GM23338 (cell line): ENCODE results near the gene TJAP1. TPM values are rescaled to one million over a fixed set of nuclear protein-coding genes. Genes with fewer than 3 reads are reported as not detected.

Experiments
- ATAC-seq: fragments of 200-7000 bp; cut with Tn5 transposase; 3 replicates; pipeline ENCODE4 v1.9.1; 2020
- DNase-seq: peaks from one replicate; pipeline ENCODE4 v3.0.0-alpha.2; 2015; ENCODE audit warnings: low spot score
- H2AFZ ChIP-seq: fragments of 200-600 bp; sonication (generic); 2 replicates; pipeline ENCODE4 v1.8.0; 2016; ENCODE audit warnings: antibody characterized with exemption, mild to moderate bottlenecking, moderate library complexity
- H3F3A ChIP-seq: fragments of 200-600 bp; sonication (generic); replicated peaks from 2 replicates; pipeline ENCODE4 v1.8.0; 2017; ENCODE audit warnings: antibody characterized with exemption, mixed run types, low read depth
- H3K27ac ChIP-seq: fragments of 200-600 bp; sonication (generic); 2 replicates; pipeline ENCODE4 v1.6.1; 2016; ENCODE audit warnings: low read depth
- H3K27me3 ChIP-seq: fragments of 200-600 bp; sonication (generic); 2 replicates; pipeline ENCODE4 v1.8.0; 2016; ENCODE audit warnings: mild to moderate bottlenecking, mixed run types, moderate library complexity; ENCODE audit not compliant: insufficient read depth
- H3K36me3 ChIP-seq: fragments of 200-600 bp; sonication (generic); 2 replicates; pipeline ENCODE4 v1.8.0; 2016; ENCODE audit warnings: mild to moderate bottlenecking; ENCODE audit not compliant: insufficient read depth
- H3K4me1 ChIP-seq: fragments of 200-600 bp; sonication (generic); 2 replicates; pipeline ENCODE4 v1.8.0; 2016; ENCODE audit warnings: mild to moderate bottlenecking, moderate library complexity; ENCODE audit not compliant: insufficient read depth
- H3K4me2 ChIP-seq: fragments of 200-600 bp; sonication (generic); 2 replicates; pipeline ENCODE4 v1.7.1; 2017; ENCODE audit warnings: mixed run types
- H3K4me3 ChIP-seq: fragments of 200-600 bp; sonication (generic); 2 replicates; pipeline ENCODE4 v1.6.1; 2016; ENCODE audit warnings: mixed run types
- H3K79me2 ChIP-seq: fragments of 200-600 bp; sonication (generic); replicated peaks from 2 replicates; pipeline ENCODE4 v1.8.0; 2017; ENCODE audit warnings: mild to moderate bottlenecking; ENCODE audit not compliant: insufficient read depth
- H3K9me2 ChIP-seq: fragments of 200-600 bp; sonication (generic); 2 replicates; pipeline ENCODE4 v1.8.0; 2017; ENCODE audit not compliant: insufficient read depth
- H4K20me1 ChIP-seq: fragments of 200-600 bp; sonication (generic); replicated peaks from 2 replicates; pipeline ENCODE4 v1.8.0; 2017; ENCODE audit warnings: mild to moderate bottlenecking; ENCODE audit not compliant: insufficient read depth
- H3K27ac Mint-ChIP-seq: 2 replicates; pipeline ENCODE4 v1.8.0; 2020; ENCODE audit warnings: inconsistent platforms, mild to moderate bottlenecking, moderate library complexity, mixed read lengths
- H3K27me3 Mint-ChIP-seq: 3 replicates; pipeline ENCODE4 v1.8.0; 2022; ENCODE audit warnings: low read depth, mild to moderate bottlenecking, moderate library complexity, mixed read lengths, inconsistent platforms; ENCODE audit not compliant: insufficient read depth, poor library complexity
- H3K36me3 Mint-ChIP-seq: 3 replicates; pipeline ENCODE4 v1.8.0; 2021; ENCODE audit warnings: low read depth, mild to moderate bottlenecking, inconsistent platforms, moderate library complexity, mixed read lengths
- H3K4me1 Mint-ChIP-seq: 3 replicates; pipeline ENCODE4 v1.8.0; 2020; ENCODE audit warnings: mild to moderate bottlenecking, inconsistent platforms, mixed read lengths
- H3K4me3 Mint-ChIP-seq: 3 replicates; pipeline ENCODE4 v1.8.0; 2021; ENCODE audit warnings: moderate library complexity, mild to moderate bottlenecking, inconsistent platforms, mixed read lengths
- H3K9me3 Mint-ChIP-seq: 3 replicates; pipeline ENCODE4 v1.8.0; 2020; ENCODE audit warnings: moderate library complexity, mild to moderate bottlenecking, inconsistent platforms, mixed read lengths
- CREB1 ChIP-seq: fragments of 250-450 bp; sonication (Bioruptor Pico); IDR thresholded peaks from 2 replicates; pipeline ENCODE4 v1.5.0; 2020; ENCODE audit warnings: low read depth, mild to moderate bottlenecking, moderate library complexity
- ETS1 ChIP-seq: IDR thresholded peaks from 2 replicates; pipeline ENCODE4 v1.6.1; 2016; ENCODE audit warnings: antibody characterized with exemption
- EZH2 ChIP-seq: fragments of 200-600 bp; sonication (generic); IDR thresholded peaks from one replicate; pipeline ENCODE4 v1.8.0; 2017; ENCODE audit warnings: antibody characterized with exemption, mild to moderate bottlenecking, low read depth; ENCODE audit not compliant: unreplicated experiment
- EZH2phosphoT487 ChIP-seq: fragments of 200-600 bp; sonication (generic); IDR thresholded peaks from one replicate; pipeline ENCODE4 v1.8.1; 2018; ENCODE audit warnings: antibody characterized with exemption; ENCODE audit not compliant: unreplicated experiment
- JUNB ChIP-seq: IDR thresholded peaks from one replicate; pipeline ENCODE4 v1.6.1; 2016; ENCODE audit warnings: antibody characterized with exemption; ENCODE audit not compliant: unreplicated experiment
- POLR2AphosphoS5 ChIP-seq: IDR thresholded peaks from 2 replicates; pipeline ENCODE4 v1.6.1; 2016; ENCODE audit warnings: antibody characterized with exemption, low read depth
- STAT1 ChIP-seq: IDR thresholded peaks from one replicate; pipeline ENCODE4 v1.6.1; 2016; ENCODE audit warnings: antibody characterized with exemption; ENCODE audit not compliant: unreplicated experiment
- ZNF114 ChIP-seq: fragments of 250-450 bp; sonication (Bioruptor Pico); IDR thresholded peaks from 2 replicates; pipeline ENCODE4 v1.5.0; 2020; ENCODE audit warnings: mild to moderate bottlenecking, moderate library complexity
- ZNF331 ChIP-seq: fragments of 250-450 bp; sonication (Bioruptor Pico); IDR thresholded peaks from 2 replicates; pipeline ENCODE4 v1.5.0; 2020; ENCODE audit warnings: low read depth, mild to moderate bottlenecking, moderate library complexity
- polyA plus RNA-seq: library from polyadenylated mRNA; unstranded; fragments of >200 nt; fragmentation: Nextera tagmentation; extraction: Ambion mirVana; gene quantifications from 2 replicates; pipeline ENCODE4 v1.2.1, GENCODE V29; 2016
- total RNA-seq: library from RNA; depleted of rRNA; stranded (reverse); fragments of >200 nt; shearing (Covaris generic); gene quantifications from 2 replicates; pipeline ENCODE4 v1.2.3, GENCODE V29; 2014
- TF ChIP-seq, protein P1 (sequence below), 2 experiments: fragments of 200-600 bp in 1 of 2; sonication (generic) in 1 of 2; conservative IDR thresholded peaks; 2 replicates each; pipeline versions ENCODE4 v1.5.1 to v1.6.1; 2016 to 2017; ENCODE audit warnings: antibody characterized with exemption in 2 of 2, low read depth in 2 of 2, mild to moderate bottlenecking in 2 of 2, moderate library complexity in 1 of 2
- TF ChIP-seq, protein P2 (sequence below): IDR thresholded peaks from one replicate; pipeline ENCODE4 v1.6.1; 2018; ENCODE audit warnings: antibody characterized with exemption; ENCODE audit not compliant: unreplicated experiment

TJAP1 gene
- total and polyA plus RNA-seq, 2 experiments from 2014 or later = 17.6 to 34.3 TPM

- TF ChIP-seq, protein P1, sequence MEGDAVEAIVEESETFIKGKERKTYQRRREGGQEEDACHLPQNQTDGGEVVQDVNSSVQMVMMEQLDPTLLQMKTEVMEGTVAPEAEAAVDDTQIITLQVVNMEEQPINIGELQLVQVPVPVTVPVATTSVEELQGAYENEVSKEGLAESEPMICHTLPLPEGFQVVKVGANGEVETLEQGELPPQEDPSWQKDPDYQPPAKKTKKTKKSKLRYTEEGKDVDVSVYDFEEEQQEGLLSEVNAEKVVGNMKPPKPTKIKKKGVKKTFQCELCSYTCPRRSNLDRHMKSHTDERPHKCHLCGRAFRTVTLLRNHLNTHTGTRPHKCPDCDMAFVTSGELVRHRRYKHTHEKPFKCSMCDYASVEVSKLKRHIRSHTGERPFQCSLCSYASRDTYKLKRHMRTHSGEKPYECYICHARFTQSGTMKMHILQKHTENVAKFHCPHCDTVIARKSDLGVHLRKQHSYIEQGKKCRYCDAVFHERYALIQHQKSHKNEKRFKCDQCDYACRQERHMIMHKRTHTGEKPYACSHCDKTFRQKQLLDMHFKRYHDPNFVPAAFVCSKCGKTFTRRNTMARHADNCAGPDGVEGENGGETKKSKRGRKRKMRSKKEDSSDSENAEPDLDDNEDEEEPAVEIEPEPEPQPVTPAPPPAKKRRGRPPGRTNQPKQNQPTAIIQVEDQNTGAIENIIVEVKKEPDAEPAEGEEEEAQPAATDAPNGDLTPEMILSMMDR (conservative IDR thresholded peaks at IDR 0.05; ENCODE audit: low read depth in 2 of 2) = no peak
- no peak for TF ChIP-seq ZNF331 (CRISPR knock-in tag)
- TF ChIP-seq CREB1 (CRISPR knock-in tag) = no peak
- TF ChIP-seq POLR2AphosphoS5 = no peak
Observed at GRCh38 chr6:43428112-43428570, 49.2 kb upstream of the TJAP1 start (continued).

- Mint-ChIP-seq H3K27me3 (peaks cover 9% of the 10 kb centered on the region), H3K27ac (no peak overlapping the region), H3K4me3 (peak overlapping the region; percentile 93), H3K4me1 (peaks cover 16% of the 10 kb centered on the region), H3K9me3 (peaks cover 15% of the 10 kb centered on the region; the same call in 2 of the 3 replicates), H3K36me3 (peaks cover 3% of the 10 kb centered on the region; the same call in 1 of the 3 replicates)
- Histone ChIP-seq H3K27ac (0 out of 2 replicates have a peak overlapping the region, but pooled peaks have one; percentile 85), H3K4me3 (peak overlapping the region; percentile 95), H3K9me2 (no peaks in the 10 kb centered on the region), H4K20me1 (no peaks in the 10 kb centered on the region), H2AFZ (no peak overlapping the region), H3K36me3 (no peaks in the 10 kb centered on the region), H3K79me2 (peaks cover 15% of the 10 kb centered on the region), H3K4me1 (peaks cover 10% of the 10 kb centered on the region), H3K27me3 (no peaks in the 10 kb centered on the region), H3K4me2 (peak overlapping the region; percentile 95), H3F3A (peaks cover 4% of the 10 kb centered on the region; the same call in 1 of the 2 replicates)
- DNase-seq (no peak), ATAC-seq (no peak)
- TF ChIP-seq, protein P2, sequence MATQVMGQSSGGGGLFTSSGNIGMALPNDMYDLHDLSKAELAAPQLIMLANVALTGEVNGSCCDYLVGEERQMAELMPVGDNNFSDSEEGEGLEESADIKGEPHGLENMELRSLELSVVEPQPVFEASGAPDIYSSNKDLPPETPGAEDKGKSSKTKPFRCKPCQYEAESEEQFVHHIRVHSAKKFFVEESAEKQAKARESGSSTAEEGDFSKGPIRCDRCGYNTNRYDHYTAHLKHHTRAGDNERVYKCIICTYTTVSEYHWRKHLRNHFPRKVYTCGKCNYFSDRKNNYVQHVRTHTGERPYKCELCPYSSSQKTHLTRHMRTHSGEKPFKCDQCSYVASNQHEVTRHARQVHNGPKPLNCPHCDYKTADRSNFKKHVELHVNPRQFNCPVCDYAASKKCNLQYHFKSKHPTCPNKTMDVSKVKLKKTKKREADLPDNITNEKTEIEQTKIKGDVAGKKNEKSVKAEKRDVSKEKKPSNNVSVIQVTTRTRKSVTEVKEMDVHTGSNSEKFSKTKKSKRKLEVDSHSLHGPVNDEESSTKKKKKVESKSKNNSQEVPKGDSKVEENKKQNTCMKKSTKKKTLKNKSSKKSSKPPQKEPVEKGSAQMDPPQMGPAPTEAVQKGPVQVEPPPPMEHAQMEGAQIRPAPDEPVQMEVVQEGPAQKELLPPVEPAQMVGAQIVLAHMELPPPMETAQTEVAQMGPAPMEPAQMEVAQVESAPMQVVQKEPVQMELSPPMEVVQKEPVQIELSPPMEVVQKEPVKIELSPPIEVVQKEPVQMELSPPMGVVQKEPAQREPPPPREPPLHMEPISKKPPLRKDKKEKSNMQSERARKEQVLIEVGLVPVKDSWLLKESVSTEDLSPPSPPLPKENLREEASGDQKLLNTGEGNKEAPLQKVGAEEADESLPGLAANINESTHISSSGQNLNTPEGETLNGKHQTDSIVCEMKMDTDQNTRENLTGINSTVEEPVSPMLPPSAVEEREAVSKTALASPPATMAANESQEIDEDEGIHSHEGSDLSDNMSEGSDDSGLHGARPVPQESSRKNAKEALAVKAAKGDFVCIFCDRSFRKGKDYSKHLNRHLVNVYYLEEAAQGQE = no peak
- TF ChIP-seq, protein P1 (conservative IDR thresholded peaks at IDR 0.05; ENCODE audit: low read depth in 2 of 2) = no peak
- TF ChIP-seq ETS1 = no peak
- no peak for TF ChIP-seq POLR2AphosphoS5
- no peak for TF ChIP-seq EZH2phosphoT487
- TF ChIP-seq EZH2 = no peak
- TF ChIP-seq STAT1 = no peak
- no peak for TF ChIP-seq JUNB
- TF ChIP-seq CREB1 (CRISPR knock-in tag) = no peak
- TF ChIP-seq ZNF114 (CRISPR knock-in tag) = no peak
Observed at GRCh38 chr6:43428874-43429273, 48.5 kb upstream of the TJAP1 start.
